ENCODE results near the gene BSND.

GRCh38 chr1:54970901-54971300, 27.8 kb upstream of the BSND start:
- no peak for TF ChIP-seq GATA2 (IDR thresholded peaks at IDR 0.05; ENCODE audit: low read depth, low read length)
- TF ChIP-seq GATA3 (IDR thresholded peaks at IDR 0.05; ENCODE audit: low read depth, low read length) = no peak

Data from SH-SY5Y (cell line).